CD4-positive, alpha-beta T cell (primary cell): Measurements from ENCODE around the gene SOX8. TPM values are rescaled to one million over a fixed set of nuclear protein-coding genes. Genes with fewer than 3 reads are reported as not detected.

ENCODE experiments used
- ATAC-seq: fragments of 200-7000 bp; cut with Tn5 transposase; one replicate; pipeline ENCODE4 v1.10.0; 2022; ENCODE audit warnings: mild to moderate bottlenecking; ENCODE audit not compliant: poor library complexity
- CTCF ChIA-PET: fragments of 350-600 bp; sonication (Branson Sonifier 250); formaldehyde crosslinking; loops from one replicate; lab custom pipeline; 2021; ENCODE audit warnings: antibody characterized with exemption, inconsistent platforms; lab: Charles Lee
- POLR2A ChIA-PET: fragments of 350-600 bp; sonication (Branson Sonifier 250); formaldehyde crosslinking; loops from one replicate; lab custom pipeline; 2021; ENCODE audit warnings: antibody characterized with exemption, inconsistent platforms; lab: Charles Lee
- DNase-seq, 14 experiments: peaks; one replicate each; pipeline ENCODE4 v3.0.0-alpha.2; 2013 to 2020; ENCODE audit warnings: mixed read lengths in 2 of 14
- H3K27ac ChIP-seq, 2 donors: one replicate each; pipeline versions ENCODE4 v1.5.1 to v1.7.0; 2013; ENCODE audit warnings: low read length in 2 of 2, low read depth in 1 of 2, mild to moderate bottlenecking in 1 of 2
- H3K27me3 ChIP-seq, 2 experiments: 1 replicate in 1 of 2; 2 replicates in 1 of 2; pipeline versions ENCODE4 v1.6.1 to v1.7.0; 2013; ENCODE audit warnings: low read length in 2 of 2, control low read depth in 1 of 2, mild to moderate bottlenecking in 1 of 2, moderate library complexity in 1 of 2; ENCODE audit not compliant: insufficient read depth in 2 of 2, control insufficient read depth in 1 of 2
- H3K36me3 ChIP-seq: one replicate; pipeline ENCODE4 v1.6.1; 2013; ENCODE audit warnings: low read length, control low read depth; ENCODE audit not compliant: insufficient read depth
- H3K4me1 ChIP-seq: one replicate; pipeline ENCODE4 v1.6.1; 2013; ENCODE audit warnings: low read length, control low read depth; ENCODE audit not compliant: insufficient read depth
- H3K4me3 ChIP-seq: one replicate; pipeline ENCODE4 v1.5.1; 2013; ENCODE audit warnings: mild to moderate bottlenecking, low read length, moderate library complexity
- H3K9me3 ChIP-seq, 2 experiments: 1 replicate in 1 of 2; 2 replicates in 1 of 2; pipeline versions ENCODE4 v1.6.1 to v1.7.0; 2013; ENCODE audit warnings: low read length in 2 of 2, mild to moderate bottlenecking in 2 of 2, control low read depth in 1 of 2, moderate library complexity in 1 of 2; ENCODE audit not compliant: control insufficient read depth in 1 of 2, insufficient read depth in 1 of 2
- H3K27ac Mint-ChIP-seq: one replicate; pipeline ENCODE4 v1.8.0; 2020; ENCODE audit warnings: mixed read lengths
- H3K27me3 Mint-ChIP-seq: one replicate; pipeline ENCODE4 v1.8.0; 2021; ENCODE audit warnings: mixed read lengths
- H3K36me3 Mint-ChIP-seq: one replicate; pipeline ENCODE4 v1.8.0; 2021; ENCODE audit warnings: low read depth, mixed read lengths
- H3K4me1 Mint-ChIP-seq: one replicate; pipeline ENCODE4 v1.8.0; 2021; ENCODE audit warnings: low read depth, mixed read lengths
- H3K4me3 Mint-ChIP-seq: one replicate; pipeline ENCODE4 v1.8.0; 2020; ENCODE audit warnings: mild to moderate bottlenecking, mixed read lengths
- H3K9me3 Mint-ChIP-seq: one replicate; pipeline ENCODE4 v1.8.0; 2020; ENCODE audit warnings: mixed read lengths
- CTCF ChIP-seq: fragments of 200-600 bp; IDR thresholded peaks from one replicate; pipeline ENCODE4 v1.8.0; 2022; ENCODE audit warnings: antibody characterized with exemption, mild to moderate bottlenecking
- intact Hi-C, 2 experiments: fragments of 100-400 bp; cut with DNase I in 1 of 2; cut with micrococcal nuclease in 1 of 2; formaldehyde crosslinking; loops; one replicate each; pipeline versions ENCODE4 v1.15.1 to v1.9.0; 2023 to 2025; cut with DNase I, micrococcal nuclease
- total RNA-seq, 174 experiments: library from RNA in 2 of 174; stranded (reverse) in 2 of 174; gene quantifications; one replicate each; pipeline ENCODE4 v1.2.3 and lab custom pipeline; 2021 to 2026

SOX8 gene
- total RNA-seq, 2 experiments from 2014 or later = 1.4 to 2.3 TPM

- Mint-ChIP-seq H3K4me1 (peaks cover 32% of the 10 kb centered on the region), H3K36me3 (no peaks in the 10 kb centered on the region), H3K27me3 (no peaks in the 10 kb centered on the region), H3K27ac (no peak overlapping the region), H3K4me3 (peak overlapping the region; percentile 11), H3K9me3 (no peaks in the 10 kb centered on the region)
- Histone ChIP-seq H3K9me3 (peaks cover 0 to 7% of the 10 kb centered on the region in 2 experiments), H3K4me3 (no peak overlapping the region), H3K36me3 (no peaks in the 10 kb centered on the region), H3K4me1 (peaks cover 72% of the 10 kb centered on the region), H3K27ac (no peak overlapping the region), H3K27me3 (peaks cover 0 to 4% of the 10 kb centered on the region in 2 experiments)
- no peak for ATAC-seq
- DNase-seq = no peak
- TF ChIP-seq CTCF = no peak
- ChIA-PET CTCF (no interaction called here), POLR2A (no interaction called here)
- intact Hi-C loops = no loop called here
These were observed 23.7 kb downstream of the SOX8 start for GRCh38 chr16:1005286-1005685.

GRCh38 chr16:1006781-1007180, 25.2 kb downstream of the SOX8 start:
- peaks cover 0 to 8% of the 10 kb centered on the region in 2 experiments for H3K9me3 ChIP-seq
- H3K4me1 Mint-ChIP-seq = peaks cover 27% of the 10 kb centered on the region
- peaks cover 65% of the 10 kb centered on the region for H3K4me1 ChIP-seq
- no peak overlapping the region for H3K4me3 Mint-ChIP-seq
- intact Hi-C loops = no loop called here
- POLR2A ChIA-PET = interaction anchor here (0.6 to 1.4 kb wide), 2 partner anchors 42 to 684 kb away, joined by 3 read pairs; no protein-coding TSS in a partner anchor
- CTCF ChIA-PET = no interaction called here
- ATAC-seq (no peak), DNase-seq (no peak)
- no peaks in the 10 kb centered on the region for H3K36me3 ChIP-seq
- no peak overlapping the region for H3K27ac ChIP-seq
- no peaks in the 10 kb centered on the region for H3K27me3 Mint-ChIP-seq
- H3K27me3 ChIP-seq = peaks cover 0 to 8% of the 10 kb centered on the region in 2 experiments
- H3K4me3 ChIP-seq = no peak overlapping the region
- TF ChIP-seq CTCF = no peak
- no peaks in the 10 kb centered on the region for H3K9me3 Mint-ChIP-seq
- H3K27ac Mint-ChIP-seq = no peak overlapping the region
- H3K36me3 Mint-ChIP-seq = no peaks in the 10 kb centered on the region

DNA sequence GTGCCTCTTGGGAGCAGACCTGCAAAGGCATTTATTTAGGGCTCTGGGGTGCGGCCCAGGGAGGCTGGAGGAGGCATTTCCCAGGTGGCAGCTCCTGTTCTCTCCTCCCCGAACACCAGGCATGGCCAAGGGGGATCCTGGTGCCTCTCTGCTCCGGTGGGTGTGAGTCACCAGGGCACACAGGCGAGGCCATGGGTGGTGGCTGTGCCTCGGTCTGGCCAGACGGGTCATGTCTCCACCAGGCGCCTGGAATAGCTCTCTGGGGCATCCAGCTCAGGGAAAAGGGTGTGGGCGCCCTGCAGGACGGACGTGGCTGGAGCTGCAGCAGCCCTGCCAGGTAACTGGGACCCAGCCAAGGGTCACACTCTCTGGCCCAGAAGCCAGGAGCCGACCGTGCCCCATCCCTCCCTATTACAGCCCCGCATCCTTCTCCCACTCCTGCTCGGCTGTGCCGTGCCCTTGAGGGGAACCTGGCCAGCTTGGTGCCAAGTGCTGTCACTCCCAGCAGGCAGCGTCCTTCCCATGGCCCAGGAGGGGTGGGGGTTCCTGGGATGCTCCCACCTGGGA, 25.8 kb downstream of the SOX8 start:
- DNase-seq (no peak), ATAC-seq (no peak)
- Histone ChIP-seq H3K4me1 (peaks cover 59% of the 10 kb centered on the region), H3K27ac (no peak overlapping the region), H3K9me3 (peaks cover 0 to 7% of the 10 kb centered on the region in 2 experiments), H3K27me3 (peaks cover 0 to 8% of the 10 kb centered on the region in 2 experiments), H3K36me3 (no peaks in the 10 kb centered on the region), H3K4me3 (no peak overlapping the region)
- Mint-ChIP-seq H3K9me3 (no peaks in the 10 kb centered on the region), H3K4me1 (peaks cover 27% of the 10 kb centered on the region), H3K36me3 (no peaks in the 10 kb centered on the region), H3K27ac (no peak overlapping the region), H3K4me3 (no peak overlapping the region), H3K27me3 (no peaks in the 10 kb centered on the region)
- TF ChIP-seq CTCF = no peak
- ChIA-PET CTCF (no interaction called here), POLR2A (interaction anchor here (1.4 kb wide), 1 partner anchor 43 kb away, joined by 3 read pairs; no protein-coding TSS in a partner anchor)
- intact Hi-C loops = no loop called here
